HK-2 (cell line): ENCODE measurements around the gene IFI30.
"Not testable (repeated sequence)": the region's sequence is repeated elsewhere in the genome, so short reads cannot be mapped to it uniquely, and the experiment has no call there.

Experiments
- DNase-seq: peaks from one replicate; pipeline ENCODE4 v3.0.0-alpha.2; 2018; ENCODE audit not compliant: unreplicated experiment

IFI30 gene

DNA sequence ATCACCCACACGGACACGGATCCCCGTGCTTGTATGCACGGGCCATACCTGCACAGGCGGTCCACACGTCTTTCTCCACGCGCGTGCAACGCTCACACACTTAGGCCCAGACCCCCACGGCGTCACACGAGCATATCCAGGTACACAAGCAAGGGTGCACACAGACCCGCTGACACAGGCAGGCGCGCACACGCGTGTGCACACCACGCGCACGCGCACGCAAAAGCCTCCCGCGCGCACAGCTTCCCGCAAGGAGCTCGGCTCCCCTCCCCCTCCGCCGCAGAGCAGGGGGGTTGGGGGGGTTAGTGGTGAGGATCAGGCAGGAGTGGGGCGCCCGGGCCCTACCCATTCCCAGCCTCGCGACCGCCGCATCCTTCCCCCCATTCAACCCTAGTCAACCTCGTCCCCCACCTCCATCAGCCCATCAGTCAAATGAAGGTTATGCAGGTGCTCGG, 29.8 kb downstream of the IFI30 start:
- DNase-seq, result no peak

DNA sequence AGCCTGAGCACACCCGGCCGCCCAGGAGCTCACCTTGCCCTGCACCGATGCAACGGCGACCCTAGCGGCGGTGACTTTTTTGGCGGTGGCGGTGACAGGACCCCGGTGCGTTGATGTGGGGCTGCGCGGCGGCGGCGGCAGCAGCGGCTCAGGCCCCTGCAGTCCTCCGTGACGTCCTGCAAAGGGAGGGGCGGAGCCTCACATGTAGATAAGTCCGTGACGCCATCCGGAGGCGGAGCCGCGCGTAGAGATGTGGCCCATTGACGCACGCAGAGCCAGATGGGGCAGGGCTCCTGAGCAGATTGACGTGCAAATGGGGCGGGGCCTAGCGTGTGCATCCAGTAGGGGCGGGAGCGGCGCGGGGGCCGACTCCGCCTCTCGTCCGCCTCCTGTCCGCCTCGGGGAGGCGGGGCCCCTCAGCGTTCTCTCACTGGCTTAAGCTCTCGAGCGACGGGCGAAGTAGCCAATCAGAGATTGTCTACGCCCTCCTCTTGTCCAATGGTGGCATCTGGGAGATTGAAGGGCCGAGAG, 30.3 kb downstream of the IFI30 start, which contains the start of gene RAB3A:
Gene RAB3A, minus strand, starts transcription at position 180 of the 531 bp plus-strand sequence. CDS start 1,302 bp downstream, outside the sequence.
- peak; percentile 99 for DNase-seq

DNA sequence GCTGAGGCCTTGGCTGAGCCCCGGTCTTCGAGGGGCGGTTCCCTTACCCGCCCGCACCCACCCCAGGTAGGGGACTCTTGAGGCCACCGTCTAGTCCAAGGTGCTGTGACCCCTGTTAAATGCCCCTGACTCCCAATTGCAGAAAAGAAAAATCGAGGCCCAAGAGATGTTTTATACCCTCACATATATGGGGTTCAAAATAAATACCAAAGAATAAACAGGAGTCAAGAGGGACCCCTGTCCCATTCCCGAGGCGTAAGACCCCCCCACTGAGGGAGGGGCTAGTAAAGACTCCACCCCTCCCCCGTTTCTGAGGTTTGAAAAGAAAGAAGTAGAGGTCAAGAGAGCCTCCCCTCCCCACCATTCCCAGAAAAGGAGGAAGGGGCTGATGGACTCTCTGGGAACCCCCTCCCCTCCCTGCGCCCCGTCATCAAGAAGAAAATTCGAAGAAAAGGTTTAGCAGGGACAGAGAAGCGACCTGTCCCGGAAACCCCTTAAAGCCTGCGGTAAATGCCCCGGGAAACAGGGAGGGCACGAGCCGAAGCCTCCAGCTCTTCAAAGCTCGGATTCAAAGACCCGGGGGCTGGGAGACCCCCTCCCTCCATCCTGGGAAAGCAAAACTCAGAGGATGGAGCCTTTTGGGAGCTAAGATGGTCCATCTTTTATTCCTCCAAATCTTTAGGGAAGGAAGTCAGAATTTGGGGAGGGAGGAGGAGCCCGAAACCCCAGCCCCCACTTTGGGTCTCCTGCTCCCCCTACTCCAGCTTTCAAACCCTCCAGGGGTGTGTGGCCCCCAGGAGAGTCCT, 31.0 kb downstream of the IFI30 start:
- DNase-seq, result no peak

DNA sequence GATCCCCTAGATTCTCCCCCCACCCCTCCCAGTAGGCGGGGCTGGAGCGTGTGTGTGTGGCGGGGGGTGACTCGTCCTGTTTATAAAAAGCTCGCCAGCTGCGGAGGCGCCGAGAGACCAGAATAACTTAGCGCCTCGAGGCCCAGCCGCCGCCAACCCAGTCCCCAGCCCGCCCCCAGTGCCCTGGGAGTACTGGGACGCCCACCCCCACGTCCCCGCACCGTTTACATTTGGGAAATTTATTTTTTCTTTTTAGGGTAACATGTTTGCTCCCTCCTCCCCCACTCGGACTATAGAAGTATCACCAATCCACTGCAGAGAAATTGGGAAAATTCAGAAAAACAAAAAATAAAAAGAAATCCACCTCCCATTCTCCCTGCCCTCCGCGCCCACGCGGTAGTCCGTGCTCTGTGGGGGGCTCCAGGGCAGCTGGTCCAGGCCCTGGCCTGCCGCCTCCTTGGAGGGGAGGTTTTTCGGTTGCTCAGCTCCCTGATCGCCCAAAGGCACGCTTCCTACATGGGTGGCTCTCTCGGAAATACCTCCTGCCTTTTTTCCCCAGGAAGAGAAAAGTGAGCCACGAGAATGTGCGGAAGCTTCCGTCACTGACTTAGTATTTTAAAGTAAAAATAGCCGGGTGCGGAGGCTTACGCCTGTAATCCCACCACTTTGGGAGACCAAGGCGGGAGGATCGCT, 31.7 kb downstream of the IFI30 start:
- DNase-seq, result peak; percentile 51

DNA sequence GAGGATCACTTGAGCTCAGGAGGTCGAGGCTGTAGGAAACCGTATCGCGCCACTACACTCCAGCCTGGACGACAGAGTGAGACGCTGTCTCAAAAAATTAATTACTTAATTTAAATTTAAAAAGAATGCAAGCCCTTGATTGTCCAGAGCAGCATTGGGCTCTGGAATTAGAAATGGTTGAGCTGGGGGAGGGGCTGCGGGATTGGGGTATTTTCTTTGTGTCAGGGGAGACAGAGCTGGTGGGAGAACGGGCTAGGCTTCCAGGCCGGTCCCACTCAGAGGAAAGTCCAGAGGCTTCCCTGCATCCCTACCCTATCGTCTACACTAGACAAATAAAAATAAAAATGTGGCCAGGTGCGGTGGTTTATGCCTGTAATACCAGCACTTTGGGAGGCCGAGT, 32.4 kb downstream of the IFI30 start:
- no peak for DNase-seq

DNA sequence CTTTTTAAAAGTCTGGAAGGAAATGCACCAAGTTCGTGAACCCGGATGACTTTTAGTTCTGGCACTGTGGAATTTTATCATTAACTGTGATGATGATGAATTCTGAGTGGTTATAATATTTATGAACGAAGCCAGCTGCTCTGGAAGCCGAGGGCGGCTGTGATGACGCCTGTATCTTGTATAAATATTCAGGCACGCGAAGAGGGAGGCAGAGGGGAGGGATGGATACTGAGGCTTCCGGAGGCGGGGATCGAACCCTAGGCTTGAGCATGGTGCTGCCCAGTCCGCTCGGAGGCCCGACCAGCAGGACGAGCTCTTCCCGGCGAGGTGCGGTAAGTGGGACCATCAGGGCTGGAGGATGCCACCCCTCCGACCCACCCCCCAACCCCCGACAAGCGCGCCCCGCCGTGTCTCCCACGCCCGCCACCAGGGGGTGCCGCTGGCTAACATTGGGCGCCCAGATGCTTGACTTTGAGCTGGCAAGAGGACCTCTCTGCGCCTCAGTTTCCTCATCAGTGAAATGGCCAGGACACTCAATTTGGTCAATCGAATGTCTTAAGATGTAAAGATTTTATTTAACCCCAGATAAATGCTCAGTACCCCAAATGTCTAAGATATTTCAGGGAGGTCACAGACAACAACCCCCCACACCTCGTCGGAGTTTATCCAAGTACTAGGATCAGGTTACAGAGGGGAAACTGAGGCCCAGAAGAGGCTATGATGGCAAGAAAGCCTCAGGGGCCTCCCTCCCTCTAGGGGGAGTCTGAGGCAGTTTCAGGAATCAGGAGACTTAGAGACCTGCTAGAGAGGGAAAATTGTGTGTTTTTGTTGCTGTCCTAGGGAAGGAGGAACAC, 34.7 kb downstream of the IFI30 start:
- no peak for DNase-seq

DNA sequence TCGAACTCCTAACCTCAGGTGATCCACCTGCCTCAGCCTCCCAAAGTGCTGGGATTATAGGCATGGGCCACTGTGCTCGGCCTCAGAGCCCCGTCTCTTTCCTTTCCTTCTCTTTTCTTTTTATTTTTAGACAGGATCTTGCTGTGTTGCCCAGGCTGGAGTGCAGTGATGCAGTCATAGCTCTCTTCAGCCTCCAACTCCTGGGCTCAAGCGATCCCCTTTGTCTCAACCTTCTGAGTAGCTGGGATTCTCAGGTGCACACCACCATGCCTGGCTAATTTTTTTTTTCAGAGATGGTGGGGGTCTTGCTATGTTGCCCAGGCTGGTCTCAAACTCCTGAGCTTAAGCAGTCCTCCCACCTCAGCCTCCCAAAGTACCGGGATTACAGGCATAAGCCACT, 36.3 kb downstream of the IFI30 start:
- DNase-seq, result not testable (repeated sequence)

DNA sequence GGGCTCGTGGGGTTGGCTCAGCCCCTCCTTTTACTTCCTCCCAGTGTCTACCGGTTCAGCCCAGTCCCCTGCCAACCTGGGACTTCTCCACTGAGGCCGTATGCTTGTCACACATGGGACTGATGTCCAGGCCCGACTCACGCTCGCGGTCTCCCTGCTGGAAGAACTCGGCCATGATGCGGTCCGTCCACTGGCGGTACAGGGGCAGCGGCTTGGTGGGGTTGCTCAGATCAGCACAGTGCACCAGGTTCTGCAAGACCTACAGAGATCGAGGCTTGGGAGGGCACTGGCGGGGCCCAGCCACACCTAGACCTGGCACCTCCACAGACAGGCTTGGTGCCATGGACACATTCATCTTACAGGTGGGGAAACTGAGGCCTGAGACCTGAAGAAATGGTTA, 38.1 kb downstream of the IFI30 start:
- DNase-seq, result no peak

DNA sequence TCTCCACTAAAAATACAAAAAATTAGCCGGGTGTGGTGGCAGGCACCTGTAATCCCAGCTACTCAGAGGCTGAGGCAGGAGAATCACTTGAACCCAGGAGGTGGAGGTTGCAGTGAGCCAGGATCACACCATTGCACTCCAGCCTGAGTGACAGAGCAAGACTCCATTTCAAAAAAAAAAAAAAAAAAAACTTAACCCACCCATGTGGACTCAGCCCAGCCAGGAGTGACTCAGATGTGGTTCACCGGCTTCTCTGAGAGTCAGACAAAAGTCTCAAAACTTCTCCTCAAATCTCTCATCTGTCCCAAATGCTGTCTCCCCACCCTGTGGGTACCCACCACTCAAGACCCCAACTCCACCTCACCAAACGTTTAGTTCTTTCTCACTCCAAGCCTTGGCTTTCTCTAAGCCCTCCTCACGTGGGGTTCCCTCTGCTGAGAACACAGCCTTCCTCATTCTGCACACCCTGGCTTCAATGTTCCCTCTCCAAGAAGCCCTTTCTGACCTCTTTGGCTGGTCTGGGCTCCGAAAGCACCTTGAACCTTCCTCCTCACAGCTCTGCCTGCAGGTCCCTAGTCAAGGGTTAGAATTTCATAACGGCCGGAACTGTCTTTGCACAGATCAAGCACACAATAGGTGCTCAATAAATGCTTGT, 41.3 kb downstream of the IFI30 start:
- no peak for DNase-seq

DNA sequence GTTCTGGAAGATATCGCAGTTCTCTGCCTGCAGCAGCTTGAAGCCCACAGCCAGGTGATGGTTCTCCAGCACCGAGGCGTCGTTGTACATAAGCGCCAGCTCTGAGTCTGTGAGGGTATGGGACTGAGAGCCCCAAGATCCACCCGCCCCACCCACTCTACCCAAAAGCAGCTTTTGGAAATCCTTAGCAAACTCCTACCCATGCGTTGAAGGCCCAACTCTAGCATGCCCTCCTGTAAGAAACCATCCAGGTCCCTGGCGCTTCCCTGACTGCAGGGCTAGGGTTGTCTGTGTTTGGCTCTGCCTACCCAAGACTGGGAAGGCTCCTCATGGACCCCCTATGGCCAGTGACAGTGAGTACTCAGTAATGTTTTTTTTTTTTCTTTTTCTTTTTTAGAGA, 43.2 kb downstream of the IFI30 start:
- no peak for DNase-seq

DNA sequence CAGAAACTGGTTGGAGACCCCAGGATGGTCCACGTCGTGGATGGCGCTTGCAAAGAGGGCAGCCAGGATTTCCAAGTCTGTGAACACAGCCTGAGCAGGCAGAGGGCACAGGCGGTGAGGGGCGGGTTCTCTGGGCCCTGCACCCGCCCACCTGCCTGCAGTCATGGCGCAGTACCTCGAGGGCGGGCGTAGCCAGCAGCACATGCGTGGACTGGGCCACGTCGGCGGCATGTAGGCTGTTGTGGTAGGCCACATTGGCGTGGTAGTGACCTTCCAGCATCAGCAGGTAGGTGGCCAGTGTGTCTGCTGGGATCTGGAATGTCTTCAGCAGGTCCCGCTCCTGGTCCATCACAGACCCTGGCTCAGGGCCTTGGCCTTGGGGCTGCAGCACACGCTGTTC, 44.5 kb downstream of the IFI30 start:
- DNase-seq, result no peak

DNA sequence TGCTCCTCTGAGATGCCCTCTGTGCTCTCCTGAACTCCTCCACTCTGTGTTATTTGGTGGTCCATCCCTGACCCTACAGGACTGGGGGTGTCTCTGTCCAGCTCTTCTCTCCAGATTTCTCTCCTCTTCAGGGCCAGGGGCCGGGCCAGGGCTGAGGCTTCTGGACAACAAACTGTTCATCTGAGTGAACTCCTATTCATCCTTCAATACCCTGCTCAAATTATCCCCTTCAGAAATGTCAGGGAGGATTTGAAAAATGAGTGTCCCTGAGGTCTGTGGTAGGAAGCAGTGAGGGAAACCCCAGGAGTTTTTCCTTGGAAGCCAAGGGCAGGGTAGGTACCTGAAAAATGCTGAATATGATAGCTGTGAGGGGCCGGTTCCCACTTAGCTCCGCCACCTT, 45.0 kb downstream of the IFI30 start:
- no peak for DNase-seq

DNA sequence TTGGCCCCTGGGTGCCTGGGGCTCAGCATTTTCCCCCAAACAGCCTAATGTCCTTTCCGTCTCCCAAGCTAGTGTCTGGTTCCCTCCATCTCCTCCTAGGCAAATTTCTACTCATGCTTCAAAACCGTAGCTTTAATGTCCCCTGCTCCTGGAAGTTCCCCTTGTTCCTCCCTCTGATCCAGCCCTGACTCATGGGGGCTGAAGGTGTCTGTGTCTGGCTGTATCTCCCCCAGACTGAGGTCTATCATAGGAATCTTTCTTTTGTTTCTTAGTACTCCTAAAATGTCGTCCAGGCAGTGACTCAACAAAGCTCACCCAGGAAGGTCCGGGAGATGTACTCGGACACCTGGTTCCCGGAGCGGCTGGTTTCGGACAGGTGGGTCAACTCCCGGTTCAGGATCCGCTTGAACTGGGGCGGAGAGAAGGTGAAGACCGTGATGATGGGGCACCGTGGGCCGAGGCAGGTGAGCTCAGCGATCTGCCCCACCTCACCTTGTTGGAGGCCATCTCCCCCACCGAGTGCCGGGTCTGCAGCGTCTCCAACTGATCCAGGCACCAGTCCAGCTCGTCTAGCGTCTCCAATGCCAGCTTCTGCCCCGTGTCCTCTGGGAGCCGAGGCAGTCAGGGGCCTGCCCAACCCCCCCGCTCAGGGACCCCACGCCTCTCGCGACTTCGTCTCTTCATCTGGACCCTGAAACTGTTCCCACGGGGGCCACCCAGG, 46.5 kb downstream of the IFI30 start:
- DNase-seq, result no peak

DNA sequence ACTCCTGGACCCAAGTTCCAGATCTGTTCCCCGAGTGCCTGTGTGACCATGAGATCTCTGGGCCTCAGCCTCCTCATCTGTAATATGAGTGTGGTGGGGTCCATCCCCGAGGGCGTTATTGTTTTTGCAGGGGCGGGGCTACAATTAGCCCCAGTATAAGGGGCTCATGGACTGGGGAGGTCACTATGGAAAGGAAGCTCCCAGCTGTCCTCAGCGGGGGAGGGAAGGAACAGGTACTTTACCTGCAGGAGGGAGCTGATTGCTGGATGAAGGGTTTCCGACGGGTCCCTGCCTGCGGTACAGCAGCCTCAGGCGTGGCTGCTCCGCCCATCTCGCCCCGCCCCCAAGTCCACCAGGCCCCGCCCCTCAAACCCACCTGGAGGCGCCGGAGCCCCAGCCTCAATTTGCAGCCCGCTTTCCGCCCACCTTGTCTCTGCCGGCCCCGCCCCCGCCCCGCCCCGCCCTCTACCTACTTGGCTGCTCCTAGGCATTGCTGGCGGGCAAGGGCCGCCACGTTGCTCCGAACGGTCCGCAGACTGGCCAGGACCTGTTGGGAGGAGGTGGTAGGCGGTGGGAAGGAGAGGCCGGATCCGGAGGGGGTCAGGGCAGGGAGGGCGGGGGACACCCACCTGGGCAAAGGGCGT, 47.1 kb downstream of the IFI30 start:
- no peak for DNase-seq

DNA sequence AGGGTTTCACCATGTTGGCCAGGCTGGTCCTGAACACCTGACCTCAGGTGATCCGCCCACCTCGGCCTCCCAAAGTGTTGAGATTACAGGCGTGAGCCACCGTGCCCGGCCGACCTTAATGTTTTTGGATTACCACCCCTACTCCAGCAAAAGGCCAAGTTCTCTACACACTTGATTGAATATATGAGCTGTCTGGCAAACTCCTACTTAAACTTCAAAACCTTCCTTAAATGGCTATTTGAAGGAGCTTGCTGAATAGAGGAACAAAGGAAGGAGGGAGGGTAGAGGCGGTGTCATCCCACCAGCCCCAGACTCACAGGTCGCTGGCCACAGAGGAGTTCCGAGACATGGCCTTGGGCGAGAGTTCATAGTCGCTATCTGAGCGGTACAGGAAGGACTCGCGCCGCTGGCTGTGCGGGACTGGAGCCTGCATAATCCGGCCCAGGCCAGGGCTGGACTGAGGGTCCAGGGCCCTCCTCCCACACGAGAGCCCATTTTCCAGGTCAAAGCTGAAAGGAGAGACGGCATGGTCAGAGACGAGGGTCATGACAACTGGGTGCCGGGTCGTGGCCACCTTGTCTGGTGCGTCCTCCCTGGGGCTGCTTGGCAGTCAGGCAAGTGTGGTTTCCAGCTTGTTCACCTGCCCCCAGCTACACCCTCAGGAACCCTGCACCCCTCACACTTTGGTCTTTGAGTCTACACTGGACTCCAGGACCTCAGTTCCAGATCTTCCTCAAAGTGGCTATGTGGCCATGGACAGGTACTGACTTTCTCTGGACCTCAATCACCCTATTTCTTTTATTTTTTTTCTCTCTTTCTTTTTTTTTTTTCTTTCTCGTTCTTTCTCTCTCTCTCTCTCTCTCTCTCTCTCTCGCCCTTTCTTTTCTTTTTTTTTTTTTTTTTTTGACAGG, 48.5 kb downstream of the IFI30 start:
- no peak for DNase-seq

DNA sequence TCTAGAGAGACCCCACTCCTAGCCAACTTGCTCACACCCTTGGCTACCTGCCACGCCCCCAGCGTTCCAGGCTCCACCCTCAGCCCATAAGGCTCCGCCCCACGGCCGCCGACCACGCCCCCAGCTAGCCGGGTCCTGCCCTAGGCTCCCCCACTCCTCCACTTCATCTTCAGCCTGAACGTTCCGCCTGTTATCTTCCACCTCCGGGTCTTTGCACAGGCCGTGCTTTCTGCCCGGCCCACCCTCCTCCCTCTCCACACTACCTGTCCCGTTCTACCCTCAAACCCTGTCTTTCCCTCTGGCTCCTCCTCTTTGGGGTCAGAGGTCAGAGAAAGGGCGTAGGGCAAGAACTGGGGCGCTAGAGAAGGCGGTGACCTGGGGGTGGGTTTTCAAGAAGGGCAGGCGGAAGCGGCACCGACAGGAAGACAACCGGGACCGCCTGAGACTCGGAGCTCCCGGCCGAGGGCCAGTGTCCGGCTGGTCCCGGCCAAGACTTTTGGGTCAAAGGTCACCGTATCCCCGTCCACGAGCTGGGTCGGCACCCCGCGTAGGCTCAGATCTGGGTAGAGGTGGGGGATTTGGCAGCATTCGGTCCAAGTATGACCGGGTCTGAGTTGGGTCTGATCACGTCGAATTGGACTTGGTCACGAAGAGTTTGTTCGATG, 50.4 kb downstream of the IFI30 start:
- no peak for DNase-seq

DNA sequence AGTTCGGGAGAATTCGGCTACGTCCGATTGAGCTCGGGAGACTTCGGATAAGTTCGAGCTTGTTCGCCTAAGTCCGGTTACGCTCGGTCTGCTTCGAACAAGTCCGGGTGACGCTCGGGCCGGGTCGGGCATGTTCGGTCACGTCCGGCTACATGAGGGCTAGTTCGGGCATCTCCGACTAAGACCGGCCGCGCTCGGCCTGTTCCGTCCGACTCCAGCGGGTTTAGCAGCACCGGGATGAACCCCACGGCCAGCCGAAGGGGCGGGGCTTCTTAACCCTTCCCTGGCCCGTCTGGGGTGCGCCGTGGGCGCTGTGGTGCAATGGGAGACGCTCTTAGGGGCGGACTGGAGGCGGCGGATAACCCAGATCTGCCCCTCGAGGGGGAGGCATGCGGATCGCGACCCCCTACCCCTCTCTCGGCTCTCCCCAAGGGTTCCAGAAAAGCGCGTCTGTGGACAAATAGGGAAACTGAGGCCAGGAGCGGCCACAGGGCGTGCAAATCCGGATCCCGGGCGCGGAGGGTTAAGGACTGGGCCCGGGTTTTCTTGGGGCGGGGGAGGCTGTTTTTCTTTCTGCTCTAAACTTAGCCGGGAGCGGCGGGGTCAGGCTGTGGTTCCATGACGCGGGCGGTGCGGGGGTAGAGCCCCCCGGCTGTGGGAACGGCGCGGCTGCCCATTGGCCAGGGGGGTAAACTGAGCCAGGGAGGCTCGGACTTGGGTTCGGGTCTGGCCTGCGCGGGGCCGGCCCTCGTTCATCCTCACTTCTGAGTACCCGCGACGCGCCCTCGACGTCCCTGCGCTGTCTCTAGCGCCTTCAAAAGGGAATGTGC, 51.1 kb downstream of the IFI30 start:
- DNase-seq, result peak; percentile 98

DNA sequence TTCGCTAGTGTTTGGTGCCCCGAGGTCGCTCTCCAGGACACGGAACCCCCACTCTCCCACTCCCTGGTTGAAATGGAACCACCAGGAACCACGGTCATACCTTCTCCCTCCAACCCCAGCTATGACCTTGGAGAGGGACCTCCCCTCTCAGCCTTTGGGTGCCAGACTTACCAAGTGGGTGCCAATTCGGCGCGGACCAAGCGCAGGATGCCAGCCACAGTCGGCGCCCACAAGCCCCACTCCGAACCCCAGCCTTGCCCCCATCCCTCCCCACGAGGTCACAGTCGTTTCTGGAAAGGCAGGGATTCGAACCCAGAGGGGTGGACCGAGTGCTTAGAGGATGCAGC, 51.7 kb downstream of the IFI30 start:
- DNase-seq, result no peak
